Cardiac septum (tissue), 1 donor: ENCODE measurements around the gene TRDMT1. TPM values are rescaled to one million over a fixed set of nuclear protein-coding genes. Genes with fewer than 3 reads are reported as not detected.

Experiments
- DNase-seq: peaks from one replicate; pipeline ENCODE4 v3.0.0-alpha.2; 2020; ENCODE audit warnings: low spot score
- intact Hi-C: fragments of 100-400 bp; cut with DNase I; formaldehyde crosslinking; loops from one replicate; pipeline ENCODE4 v1.14.0; 2022
- long read RNA-seq: library from polyadenylated mRNA; unstranded; transcript quantifications from one replicate; pipeline ENCODE4 v2.0.0, GENCODE V29; 2021
- total RNA-seq: library from RNA; stranded (reverse); fragmentation: NEBNext Ultra II Directional; extraction: Animal tissue kit (Norgen Biotek cat#: 25700); gene quantifications from one replicate; pipeline ENCODE4 v1.2.1, GENCODE V29; 2021
- donor health status: DM: no; HTN: no; CAD: no.

TRDMT1 gene, protein sequence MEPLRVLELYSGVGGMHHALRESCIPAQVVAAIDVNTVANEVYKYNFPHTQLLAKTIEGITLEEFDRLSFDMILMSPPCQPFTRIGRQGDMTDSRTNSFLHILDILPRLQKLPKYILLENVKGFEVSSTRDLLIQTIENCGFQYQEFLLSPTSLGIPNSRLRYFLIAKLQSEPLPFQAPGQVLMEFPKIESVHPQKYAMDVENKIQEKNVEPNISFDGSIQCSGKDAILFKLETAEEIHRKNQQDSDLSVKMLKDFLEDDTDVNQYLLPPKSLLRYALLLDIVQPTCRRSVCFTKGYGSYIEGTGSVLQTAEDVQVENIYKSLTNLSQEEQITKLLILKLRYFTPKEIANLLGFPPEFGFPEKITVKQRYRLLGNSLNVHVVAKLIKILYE
- 4.2 TPM for total RNA-seq
- long read RNA-seq, full-length matches to known transcripts, result 5 of 13 reads
- long read RNA-seq, partial matches to known transcripts, result 2 of 13 reads
- long read RNA-seq, other reads (novel, unspliced or antisense), result 6 of 13 reads

GRCh38 chr10:17200912-17201793 lies at the start of gene TRDMT1:
TRDMT1 (minus strand) TSS chr10:17201672; CDS start chr10:17201634, 38 bp downstream.
- intact Hi-C loops, result loop anchor here (1.0 to 10.0 kb wide), 2 partner anchors 28 to 1454 kb away; partner anchors contain the start of genes ARL5B and NSUN6
- DNase-seq, result peak; percentile 93

DNA sequence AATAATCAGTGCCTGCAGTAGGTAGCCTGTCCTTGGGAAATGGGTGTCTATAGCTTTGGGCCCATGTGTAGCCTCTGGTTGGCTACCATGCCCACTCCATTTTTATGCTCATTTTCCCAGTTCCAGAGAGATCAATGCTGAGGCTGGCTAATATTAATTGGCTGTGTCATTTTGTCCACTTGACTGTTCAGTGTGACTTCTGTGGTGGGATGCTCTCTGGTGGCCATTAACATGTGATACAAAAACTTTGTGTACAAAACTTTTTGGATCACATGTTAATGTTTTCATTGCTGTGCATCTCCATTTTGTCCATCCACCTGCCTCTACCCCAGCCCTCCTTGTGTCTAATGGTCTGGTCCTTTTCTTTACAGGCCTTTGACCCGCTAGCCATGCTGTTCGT lies 49.3 kb upstream of the TRDMT1 start:
- intact Hi-C loops, result no loop called here
- DNase-seq, result no peak

- DNase-seq, result no peak
- intact Hi-C loops, result no loop called here
These were observed 48.3 kb upstream of the TRDMT1 start for GRCh38 chr10:17249820-17250219.

DNA sequence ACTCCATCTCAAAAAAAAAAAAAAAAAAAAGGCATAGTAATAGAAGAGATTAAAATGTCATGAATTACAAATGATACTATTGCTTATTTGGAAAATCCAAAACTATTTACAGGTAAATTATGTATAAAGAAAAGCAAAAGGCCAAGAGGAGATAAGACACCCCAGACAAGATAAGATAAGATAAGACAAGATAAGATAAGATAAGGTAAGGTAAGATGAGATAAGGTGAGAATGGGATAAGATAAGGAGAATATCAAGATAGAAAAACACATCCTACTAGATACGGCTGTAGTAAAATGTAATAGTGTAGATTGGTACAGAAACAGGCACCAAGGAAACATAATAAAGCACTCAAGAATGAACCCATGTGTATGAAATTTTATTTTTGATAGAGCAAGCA lies 47.5 kb upstream of the TRDMT1 start:
- intact Hi-C loops, result no loop called here

GRCh38 chr10:17247210-17247609 lies 45.7 kb upstream of the TRDMT1 start:
- DNase-seq, result no peak
- intact Hi-C loops, result no loop called here

More for the DNA sequence above, 47.5 kb upstream of the TRDMT1 start:
- DNase-seq, result no peak

- DNase-seq, result no peak
- intact Hi-C loops, result no loop called here
These were observed 43.4 kb upstream of the TRDMT1 start for GRCh38 chr10:17244700-17245365.

GRCh38 chr10:17241611-17242333 lies 40.3 kb upstream of the TRDMT1 start:
- intact Hi-C loops, result no loop called here
- no peak for DNase-seq

DNA sequence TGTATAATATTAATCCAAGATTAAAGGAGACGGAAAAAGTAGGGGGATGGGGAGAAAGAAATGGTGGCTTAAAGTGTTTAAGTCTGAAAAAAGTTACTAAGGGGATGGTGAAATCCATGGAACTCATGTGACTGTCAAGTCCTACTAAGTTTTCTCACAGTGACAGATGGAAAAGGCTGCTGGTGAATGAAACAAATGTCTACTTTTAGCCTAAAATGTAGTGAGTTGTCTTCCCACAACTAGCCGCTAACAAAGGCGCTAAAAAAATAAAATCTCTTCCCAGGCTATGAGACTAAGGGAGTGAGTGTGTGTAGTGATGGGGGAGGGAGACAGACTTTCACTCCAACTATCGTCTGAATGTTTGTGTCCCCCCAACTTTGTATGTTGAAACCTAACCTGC lies 39.1 kb upstream of the TRDMT1 start:
- no peak for DNase-seq
- intact Hi-C loops, result no loop called here

DNA sequence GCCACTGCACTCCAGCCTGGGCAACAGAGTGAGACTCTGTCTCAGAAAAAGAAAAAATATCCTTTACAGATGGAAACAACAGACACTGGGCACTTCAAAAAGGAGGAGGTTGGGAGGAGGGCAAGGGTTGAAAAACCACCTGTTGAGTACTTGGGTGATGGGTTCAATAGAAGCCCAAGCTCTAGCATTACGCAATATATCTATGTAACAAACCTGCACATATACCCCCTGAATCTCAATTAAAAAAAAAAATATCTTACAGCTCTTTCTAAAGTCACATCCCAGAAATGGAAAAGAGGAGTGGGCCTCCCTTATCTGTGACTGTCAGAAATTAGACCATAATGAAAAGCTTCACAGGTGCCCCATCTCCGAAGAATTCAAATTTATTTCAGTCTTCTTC lies 38.6 kb upstream of the TRDMT1 start:
- no peak for DNase-seq
- intact Hi-C loops, result no loop called here

GRCh38 chr10:17239345-17240085 lies 38.0 kb upstream of the TRDMT1 start:
- intact Hi-C loops, result no loop called here
- no peak for DNase-seq

GRCh38 chr10:17238445-17239291 lies 37.2 kb upstream of the TRDMT1 start:
- no peak for DNase-seq

GRCh38 chr10:17237915-17238444 lies 36.5 kb upstream of the TRDMT1 start:
- intact Hi-C loops, result no loop called here
- DNase-seq, result no peak

More at GRCh38 chr10:17238445-17239291, 37.2 kb upstream of the TRDMT1 start:
- intact Hi-C loops, result no loop called here

GRCh38 chr10:17237149-17237527 lies 35.7 kb upstream of the TRDMT1 start:
- intact Hi-C loops, result no loop called here
- no peak for DNase-seq

DNA sequence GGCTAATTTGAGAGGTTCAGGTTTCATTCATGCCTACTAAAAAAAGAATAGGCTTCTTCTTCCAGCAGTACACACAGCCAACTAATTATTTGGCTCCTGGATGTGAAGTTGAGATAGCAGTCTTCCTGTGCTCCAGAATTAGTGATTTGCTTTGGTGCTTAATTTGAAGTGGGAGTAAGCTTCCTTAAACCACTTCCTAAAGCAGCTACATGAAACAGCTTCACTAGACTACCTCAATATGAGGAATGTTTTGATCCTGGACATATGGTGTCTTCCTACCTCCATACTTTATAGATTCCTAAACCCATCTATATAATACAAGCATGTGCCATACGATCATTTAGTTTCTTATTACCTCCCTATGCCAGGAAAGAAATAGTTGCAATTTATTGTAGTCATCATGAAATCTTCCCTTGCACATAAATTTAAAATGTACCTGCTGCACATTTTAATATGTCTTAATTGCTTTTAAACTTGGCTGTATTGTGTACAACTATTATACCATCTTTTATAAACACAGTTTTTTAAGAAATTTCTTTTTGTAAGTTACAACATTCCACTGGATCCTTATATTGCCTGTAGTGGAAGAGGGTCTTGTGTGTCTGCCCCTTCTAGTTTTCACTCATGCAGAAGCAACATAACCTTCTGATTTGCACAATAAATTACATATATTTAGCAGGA lies 35.1 kb upstream of the TRDMT1 start:
- no peak for DNase-seq
- intact Hi-C loops, result no loop called here

GRCh38 chr10:17235136-17235535 lies 33.7 kb upstream of the TRDMT1 start:
- intact Hi-C loops, result no loop called here
- DNase-seq, result no peak

- intact Hi-C loops, result no loop called here
- DNase-seq, result no peak
These were observed 33.0 kb upstream of the TRDMT1 start for GRCh38 chr10:17234431-17234945.
